HG02885 (cell line): ENCODE results near the gene MREG.
"Not testable (repeated sequence)": the region's sequence is repeated elsewhere in the genome, so short reads cannot be mapped to it uniquely, and the experiment has no call there.

Experiments used
- ATAC-seq: cut with Tn5 transposase; IDR thresholded peaks from one replicate; pipeline ENCODE4 v1.9.1; 2021; ENCODE audit warnings: mild to moderate bottlenecking; ENCODE audit not compliant: unreplicated experiment, poor library complexity

MREG gene

DNA sequence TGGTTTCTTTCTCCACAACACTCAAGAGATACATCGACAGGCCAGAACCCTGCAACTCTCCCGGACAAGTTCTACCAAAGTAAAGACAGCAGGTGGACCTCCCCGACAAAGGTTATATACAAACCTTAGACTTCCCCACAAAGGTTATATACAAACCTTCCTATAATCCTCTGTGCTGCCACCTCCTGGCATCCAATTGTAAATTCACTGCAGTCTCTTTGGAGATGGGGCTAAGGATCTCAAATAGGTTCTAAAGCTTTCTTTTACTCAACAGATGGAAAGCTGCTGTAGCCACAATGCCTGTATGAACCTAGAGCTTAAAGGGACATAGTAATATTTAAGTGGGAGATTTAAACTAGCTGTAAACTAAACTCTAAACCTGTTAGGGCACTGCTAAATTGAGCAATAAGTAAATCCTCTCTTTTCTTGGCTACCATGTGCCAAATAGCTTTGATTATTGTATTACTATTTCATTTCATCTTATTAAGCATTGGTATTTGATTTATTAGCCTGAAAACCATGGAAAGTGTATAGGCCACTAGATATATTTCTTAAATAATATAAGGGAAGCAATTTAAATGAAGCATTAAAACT lies 9.8 kb upstream of the MREG start:
- peak; percentile 90 for ATAC-seq

DNA sequence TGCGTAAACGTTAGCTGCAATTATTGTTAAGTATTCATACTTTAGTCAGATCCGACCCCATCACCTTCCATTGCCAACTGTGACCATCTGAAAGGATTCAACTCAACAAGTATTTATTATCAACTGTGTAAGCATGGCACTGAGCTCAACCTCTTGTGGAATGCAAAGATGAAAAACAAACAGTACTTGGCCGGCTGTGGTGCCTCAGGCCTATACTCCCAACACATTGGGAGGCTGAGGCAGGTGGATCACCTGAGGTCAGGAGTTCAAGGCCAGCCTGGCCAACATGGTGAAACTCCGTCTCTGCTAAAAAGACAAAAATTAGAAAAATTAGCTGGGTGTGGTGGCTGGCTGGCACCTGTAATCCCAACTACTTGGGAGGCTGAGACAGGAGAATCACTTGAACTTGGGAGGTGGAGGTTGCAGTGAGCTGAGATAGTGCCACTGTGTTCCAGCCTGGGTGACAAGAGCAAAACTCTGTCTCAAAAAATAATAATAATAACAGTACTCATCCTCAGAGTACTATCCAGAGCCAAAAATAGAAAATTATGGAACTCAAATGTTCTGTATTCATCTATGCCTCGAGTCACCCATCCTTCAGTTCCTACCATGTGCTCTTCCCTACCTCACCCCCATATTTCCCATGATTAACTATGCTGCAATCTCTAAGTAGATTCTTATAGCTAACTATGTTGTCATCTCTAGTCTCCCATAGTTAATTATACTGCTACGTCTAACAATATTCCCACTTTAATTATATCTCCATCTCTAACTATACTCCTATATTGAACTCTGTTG lies 8.6 kb upstream of the MREG start:
- no peak for ATAC-seq

DNA sequence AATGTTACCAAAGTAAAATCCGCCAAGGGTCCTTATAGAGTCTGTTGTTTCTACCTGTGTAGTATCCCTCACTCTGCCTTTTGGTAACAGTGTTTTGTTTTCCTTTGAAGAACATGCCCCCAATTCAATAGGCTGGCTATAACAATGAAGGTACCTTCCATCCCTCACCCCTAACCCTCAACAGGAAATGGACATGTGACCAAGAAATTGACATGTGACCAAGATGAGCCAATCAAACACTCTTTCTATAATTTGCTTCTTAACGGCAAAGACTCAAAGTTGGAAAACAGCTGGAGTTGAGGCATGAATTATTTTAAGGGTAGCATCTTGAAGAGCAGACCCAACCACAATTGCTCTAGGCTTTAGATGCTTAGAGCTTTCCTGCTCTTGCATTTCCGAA lies 5.4 kb upstream of the MREG start:
- no peak for ATAC-seq

DNA sequence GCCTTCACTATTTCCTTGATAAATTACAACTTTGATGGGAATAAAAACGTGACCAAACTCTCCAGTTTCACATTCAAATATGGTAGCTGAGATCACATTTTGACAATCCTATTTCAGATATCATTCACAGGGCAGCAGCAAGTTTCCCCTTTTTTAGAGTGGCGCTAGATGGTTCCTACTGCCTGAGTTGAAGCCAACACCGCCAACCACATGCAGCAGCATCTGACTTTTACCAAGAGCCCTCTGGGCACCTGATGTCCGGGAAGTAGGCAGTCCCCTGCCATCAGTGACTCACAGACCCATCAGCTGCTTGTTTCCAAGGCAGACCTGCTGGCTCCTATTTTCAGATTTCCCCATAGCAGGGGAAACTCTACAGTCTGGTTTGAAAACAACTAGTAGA lies 4.0 kb upstream of the MREG start:
- no peak for ATAC-seq

DNA sequence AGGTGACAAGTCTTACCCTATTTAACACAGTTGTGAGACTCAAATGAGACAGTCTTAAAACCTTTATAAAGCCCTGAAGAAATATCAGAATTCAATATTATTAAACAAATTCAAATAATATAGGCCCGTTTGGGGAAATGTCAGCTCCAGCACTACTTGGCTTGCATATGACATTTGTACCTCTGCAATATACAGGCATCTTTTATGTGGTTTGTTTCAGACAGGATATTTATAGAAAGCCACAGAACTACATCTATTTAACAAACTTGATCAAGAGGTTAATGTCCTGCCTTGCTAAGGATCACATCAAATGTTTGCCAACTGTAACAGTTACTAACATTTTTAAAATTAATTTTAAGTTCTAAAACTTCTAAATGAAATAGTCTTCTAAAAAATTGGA lies 3.2 kb upstream of the MREG start:
- no peak for ATAC-seq

DNA sequence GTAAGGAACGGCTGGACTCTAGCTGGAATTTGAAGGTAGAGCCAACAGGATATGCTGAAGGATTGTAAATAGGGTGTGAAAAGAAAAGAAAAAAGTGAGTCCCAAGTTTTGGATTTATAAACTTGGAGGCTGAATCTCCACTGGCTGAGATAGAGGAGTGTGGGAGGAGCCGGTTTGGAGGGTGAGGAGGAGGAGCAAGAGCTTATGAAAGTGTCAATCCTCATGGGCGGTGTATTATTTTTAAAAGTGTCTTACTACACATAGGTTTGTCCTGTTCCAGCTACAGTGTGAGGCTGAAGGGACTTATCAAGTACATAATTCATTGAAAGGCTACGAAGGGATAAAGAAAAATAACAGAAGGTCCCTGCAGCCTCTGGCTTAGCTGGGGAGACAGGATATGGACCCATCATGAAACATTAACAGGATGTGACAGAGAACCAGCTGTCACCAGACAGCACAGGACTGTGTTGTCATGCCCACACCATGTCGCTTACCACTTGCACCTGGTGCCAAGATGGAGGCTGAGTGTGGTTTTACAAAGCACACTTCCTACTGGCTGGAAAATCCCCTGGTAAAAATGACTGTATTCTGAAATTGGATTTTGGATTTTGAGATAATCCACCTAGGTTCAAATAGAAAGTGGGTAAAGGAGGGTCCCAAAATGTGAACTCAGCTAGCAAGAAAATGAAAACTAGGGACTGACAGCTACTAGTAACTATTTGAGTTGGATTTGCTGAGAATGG lies 2.5 kb upstream of the MREG start:
- peak; percentile 73 for ATAC-seq

DNA sequence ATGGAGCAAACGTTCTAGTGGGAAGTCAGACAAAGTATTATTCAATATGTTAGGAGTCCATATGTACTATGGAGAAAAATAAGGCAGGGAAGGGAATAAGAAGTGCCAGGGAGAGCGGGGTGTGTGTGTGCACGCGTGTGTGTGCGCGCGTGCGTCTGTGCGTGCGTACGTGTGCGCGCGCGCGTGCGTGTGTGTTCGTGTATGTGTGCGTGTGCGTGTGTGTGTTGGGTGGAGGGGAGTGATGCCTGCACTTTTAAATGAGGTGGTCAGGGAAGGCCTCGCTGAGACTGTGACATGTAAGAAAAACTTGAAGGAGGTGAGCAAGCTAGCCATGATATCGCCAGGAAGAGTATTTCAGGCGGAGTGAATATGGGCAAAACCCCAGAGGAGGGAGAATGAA lies 1.6 kb upstream of the MREG start:
- ATAC-seq, result no peak

DNA sequence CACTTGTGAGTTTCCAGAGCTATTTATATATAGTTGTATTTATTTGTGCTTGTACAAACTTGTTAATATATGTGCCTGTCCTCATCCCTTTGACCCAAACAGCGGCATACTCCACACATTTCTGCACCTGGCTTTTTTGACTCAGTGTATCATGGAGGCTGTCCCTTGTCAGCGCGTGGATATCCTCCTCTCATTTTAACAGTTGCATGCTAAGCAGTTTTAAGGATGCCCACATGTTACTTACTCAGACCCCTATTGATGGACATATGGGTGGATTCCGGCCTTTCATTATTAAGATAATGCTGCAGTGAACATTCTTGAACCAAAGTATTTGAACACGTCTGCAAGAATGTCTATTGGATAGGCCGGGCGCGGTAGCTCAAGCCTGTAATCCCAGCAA lies 655 bp upstream of the MREG start:
- no peak for ATAC-seq

DNA sequence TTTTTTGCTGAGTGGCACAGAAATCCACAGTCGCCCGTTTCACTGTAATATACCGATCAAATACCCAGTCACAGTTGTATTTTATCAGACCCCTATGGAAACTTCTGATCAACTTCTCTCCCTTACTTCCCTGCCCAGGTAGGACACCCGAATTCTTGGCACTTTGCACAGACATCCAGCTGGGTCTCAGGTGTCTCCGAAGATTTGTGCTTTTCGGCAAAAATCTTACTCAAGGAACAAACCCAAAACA lies 596 bp downstream of the MREG start:
- ATAC-seq, result no peak

DNA sequence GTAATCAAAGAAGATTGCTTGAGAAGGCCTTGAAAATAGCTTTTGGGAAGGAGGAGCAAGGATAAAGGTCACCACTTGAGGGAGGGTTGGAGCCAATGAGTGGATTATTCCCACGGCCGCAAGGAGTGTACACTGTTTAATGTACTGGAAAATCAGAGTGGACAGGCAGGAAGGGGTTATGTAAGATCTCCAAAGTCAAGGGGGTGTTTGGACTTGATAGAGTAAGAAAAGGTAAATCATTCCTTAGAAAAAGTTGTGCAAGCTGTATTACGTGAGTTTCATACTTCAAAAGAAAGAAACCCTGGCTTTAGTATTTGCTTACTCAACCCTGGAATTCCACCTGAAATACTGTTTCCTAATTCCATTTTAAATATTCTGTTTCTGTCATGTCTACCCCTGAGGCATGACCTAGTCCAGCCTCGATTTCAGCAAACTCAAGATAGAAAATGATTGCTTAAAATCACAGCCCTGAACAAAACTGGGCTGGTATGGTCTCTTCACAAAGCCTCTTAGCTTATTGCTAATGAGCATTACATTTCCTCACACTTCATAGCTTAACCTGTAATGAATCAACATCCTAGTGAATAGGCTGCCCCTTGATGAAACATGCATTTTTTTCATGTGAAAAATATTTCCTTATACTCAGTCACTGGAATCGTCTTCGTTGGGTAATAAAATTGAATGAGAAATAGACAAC lies 1.1 kb downstream of the MREG start:
- ATAC-seq, result no peak

DNA sequence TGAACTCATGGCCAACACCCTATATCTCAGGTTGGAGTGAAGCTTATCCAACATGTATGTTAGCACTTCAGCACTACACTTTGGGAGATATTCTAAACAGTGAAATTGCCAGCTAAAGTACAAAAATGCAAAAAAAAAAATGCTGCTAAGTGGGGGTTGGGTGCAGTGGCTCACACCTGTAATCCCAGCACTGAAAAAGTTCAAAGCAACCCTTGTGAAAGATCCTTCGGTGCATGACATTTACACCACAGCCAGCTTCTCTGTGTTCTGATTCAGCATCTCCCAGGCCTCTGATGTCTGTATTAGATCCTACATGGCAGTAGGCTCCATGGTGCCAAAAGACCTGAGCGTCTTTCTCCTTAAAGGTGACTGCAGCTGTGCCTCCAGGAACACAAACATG lies 4.1 kb downstream of the MREG start:
- not testable (repeated sequence) for ATAC-seq

DNA sequence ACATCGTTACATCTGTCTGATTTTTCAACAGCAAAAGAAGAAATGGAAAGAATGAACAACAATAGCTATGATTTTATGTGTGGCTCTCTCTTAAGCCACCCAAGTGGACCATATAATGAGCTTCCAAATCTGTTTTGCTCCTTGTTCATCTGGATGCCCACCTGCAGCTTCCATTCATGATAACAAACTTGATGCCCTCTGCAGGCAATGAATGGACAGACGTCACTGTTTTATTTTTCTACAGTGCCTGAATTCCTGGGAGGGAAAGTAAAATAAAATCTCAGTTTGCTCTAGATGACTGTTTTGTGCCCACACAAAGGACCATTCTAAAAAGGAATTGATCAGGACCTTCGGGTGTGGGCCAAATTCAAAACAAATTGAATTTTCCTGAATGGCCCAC lies 5.0 kb downstream of the MREG start:
- no peak for ATAC-seq

DNA sequence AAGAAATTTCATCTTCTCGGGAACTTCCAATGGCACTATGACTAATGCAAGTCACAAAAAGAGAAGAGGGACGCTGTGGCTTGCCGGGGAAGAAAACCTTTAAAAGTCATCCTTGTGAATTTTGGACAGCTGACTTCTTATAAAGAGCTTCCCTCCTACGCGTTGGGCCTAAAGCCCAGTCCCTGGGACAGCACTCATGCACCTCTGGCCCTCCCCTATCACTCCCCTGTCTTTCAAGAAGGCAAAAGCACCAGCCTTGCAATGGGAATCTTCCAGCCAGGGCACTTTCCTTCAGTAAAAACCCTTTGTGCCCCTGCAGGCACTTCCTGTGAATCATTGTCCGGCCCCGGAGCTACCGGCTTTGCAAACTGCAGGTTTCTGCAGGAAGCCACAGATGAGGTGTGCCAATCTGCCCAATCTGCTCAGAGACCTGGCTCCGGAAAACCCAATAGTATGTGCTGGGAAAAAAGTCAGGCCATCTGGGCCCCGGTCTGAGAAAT lies 7.1 kb downstream of the MREG start:
- peak; percentile 40 for ATAC-seq

DNA sequence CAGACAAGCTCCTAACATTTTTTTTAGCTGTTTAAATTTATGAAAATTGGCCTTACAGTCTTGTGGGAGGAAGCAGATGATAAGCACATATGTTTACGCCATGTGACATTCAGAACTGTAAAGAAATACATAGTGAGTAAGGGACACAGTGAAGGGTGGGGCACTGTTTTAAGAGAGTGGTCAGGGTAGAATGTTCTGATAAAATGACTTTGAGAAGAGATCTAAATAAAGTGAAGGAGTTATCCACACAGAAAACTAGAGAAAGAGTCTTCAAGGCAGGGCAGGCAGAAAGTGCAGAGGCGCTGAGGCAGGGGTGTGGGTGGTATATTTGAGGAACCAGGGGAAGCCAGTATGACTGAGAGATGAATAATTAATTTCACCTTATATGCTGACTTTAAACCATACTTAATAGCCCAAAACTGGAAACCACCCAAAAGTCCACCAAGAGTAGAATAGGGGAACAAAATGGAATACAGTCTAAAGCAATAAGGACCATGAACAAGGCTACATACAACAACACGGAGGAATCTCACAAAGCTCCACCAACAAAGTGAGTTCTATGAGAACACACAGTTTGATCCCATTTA lies 8.6 kb downstream of the MREG start:
- ATAC-seq, result peak; percentile 29

DNA sequence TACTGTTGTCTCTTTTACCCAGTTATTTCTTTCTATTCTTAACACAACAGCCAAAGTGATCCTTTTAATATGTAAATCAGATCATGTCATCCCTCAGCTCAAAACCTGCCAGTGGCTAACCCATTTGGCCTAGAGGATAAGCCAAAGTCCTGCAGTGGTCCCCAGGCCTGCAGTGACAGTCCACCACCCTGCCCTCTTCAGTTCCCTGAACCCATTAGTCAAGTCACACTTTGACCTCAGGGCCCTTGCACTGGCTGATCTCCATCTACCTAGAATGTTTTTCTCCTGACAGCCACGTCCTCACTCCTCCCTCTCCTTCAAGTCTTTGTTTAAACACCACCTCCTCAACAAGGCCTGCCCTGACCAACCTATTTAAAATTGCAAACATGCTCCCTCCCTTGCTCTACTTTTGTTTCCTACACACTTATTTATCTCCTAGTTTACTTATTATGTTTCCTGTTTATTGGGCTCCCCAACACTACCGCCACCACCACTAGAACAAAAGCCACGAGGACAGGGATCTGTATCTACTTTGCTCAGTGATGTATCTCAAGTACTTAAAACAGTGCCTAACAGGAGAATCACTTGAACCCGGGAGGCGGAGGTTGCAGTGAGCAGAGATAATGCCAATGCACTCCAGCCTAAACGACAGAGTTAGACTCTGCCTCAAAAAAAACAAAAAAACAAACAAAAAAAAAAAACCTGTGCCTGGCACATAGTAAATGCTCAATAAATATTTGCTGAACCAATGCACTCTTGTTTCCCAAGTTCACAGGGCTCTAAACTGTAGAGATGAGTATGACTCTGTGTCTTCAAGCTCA lies 9.3 kb downstream of the MREG start:
- no peak for ATAC-seq

DNA sequence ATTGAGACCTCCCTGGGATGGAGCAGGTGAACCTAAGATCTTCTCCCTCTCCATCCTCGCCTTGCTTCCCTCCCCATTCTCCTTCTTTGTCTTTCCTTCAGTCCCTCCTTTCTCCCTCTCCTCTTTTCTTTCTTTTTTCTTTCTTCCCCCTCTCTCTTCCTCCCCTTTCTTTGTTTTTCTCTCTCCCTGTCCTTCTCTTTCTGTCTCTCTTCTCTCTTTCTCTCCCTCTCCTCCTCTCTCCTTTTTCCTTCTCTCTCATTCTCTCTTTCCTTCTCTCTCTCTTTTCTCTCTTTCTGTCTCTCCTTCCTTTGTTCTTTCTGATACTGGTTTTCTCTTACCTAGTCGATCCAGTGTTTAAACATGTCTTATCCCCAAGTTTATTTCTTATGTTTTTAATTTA lies 10.7 kb downstream of the MREG start:
- no peak for ATAC-seq

DNA sequence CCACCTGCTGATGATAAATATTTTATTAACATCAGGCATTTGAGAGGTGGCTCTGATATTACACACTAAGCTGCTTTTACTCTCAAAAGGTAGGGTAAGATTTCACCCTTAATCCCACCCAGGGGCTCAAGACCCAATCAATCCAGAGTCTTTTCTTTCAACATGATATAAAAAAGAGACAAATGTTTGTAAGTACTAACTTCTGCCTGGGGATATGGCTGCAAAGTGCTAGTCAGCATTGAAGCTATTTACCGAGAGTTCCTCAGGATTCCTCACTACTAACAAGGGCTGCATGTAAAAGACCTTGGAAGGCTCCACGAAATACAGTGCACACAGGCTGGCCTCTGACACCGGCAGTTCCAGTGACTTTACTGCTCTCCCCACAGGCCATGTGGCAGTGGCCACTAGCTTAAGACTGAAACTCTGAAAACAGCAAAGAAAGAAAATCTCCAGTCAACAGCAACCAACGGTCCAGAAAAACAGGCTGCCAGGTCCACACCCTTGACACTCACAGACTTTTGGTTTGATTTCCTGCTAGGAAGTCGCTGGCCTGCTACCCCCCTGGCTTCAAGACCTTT lies 11.2 kb downstream of the MREG start:
- no peak for ATAC-seq

DNA sequence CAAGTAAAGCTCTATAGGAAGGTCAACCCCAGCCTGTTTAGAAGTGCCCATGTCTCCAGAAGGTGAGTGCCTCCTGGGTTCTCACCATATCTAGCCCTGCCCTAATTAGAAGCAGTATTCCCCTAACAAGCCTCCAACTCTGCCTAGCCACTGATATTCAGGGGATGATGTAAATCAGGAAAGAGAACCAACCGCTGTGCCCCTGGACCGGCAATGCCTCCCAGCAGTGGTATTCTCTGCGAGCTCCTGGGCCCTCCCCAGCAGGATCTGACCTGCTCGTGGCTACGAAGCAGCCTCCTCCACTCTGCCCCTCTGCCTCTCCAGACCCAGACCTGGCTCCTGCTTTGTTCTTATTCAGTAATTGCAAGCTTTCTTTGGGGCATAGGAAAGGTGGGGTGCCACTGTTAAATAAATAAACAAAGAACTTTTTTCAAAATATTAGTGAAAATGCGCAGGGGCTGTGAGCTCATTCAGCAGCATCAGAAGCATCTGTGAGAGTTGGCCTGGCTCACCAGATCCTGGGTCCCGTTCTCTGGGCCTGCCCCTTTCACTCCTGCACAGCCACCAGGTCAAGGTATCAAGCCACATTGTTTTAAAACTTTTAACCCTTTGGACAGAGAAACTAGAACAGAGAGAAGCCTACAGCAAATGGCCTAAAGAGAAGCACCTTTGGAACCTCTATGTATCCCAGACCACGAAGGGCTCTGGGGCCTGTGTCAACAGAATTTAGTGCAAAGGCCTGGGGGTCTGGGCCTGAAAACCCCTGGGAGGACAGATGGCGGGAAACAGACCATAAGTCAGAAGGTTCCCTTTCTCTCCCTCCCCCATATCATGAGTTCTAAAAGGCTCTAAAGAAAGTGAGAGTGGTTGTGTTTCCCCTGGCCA lies 11.9 kb downstream of the MREG start:
- ATAC-seq, result no peak

DNA sequence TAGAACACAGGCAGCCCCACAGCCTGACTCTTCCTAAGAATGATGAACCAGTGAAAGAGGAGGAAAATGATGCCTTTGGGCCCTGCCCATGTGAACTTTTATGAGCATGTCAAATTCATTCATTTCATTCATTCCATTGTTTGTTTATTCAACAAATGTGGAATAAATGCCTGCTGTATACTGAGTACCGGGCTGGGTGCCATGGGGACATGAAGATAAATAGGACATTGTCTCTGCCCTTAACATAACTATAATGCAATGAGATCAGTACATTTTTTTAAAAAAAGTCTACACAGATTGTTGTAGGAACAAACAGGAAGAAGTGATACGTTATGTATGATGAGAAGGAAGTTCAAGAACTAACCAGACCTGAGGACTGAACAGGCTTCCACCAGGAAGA lies 14.7 kb downstream of the MREG start:
- no peak for ATAC-seq
